ENCODE data around the gene SLC22A31.
"Not testable (repeated sequence)": the region's sequence is repeated elsewhere in the genome, so short reads cannot be mapped to it uniquely, and the experiment has no call there.

DNA sequence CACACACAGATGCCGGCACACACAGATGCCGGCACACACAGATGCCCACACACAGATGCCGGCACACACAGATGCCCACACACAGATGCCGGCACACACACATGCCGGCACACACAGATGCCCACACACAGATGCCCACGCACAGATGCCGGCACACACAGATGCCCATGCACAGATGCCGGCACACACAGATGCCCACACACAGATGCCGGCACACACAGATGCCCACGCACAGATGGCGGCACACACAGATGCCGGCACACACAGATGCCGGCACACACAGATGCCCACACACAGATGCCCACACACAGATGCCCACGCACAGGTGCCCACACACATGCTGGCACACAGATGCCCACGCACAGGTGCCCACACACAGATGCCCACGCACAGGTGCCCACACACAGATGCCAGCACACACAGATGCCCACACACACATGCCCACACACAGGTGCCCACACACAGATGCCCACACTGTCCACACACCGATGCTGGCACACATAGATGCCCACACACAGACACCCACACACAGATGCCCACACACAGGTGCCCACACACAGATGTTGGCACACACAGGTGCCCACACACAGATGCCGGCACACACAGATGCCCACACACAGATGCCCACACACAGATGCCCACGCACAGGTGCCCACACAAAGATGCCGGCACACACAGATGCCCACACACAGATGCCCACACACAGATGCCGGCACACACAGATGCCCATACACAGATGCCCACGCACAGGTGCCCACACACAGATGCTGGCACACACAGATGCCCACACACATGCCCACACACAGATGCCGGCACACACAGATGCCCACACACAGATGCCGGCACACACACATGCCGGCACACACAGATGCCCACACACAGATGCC, 11.6 kb downstream of the SLC22A31 start:
- TF ChIP-seq CTCF, EZH2phosphoT487, EZH2 (IDR thresholded peaks at IDR 0.05): not testable (repeated sequence)
